GM23248 (cell line): Measurements from ENCODE around the gene TBC1D1. TPM values are rescaled to one million over a fixed set of nuclear protein-coding genes. Genes with fewer than 3 reads are reported as not detected.

Source experiments
- DNase-seq: peaks from one replicate; pipeline ENCODE4 v3.0.0-alpha.2; 2015
- H2AFZ ChIP-seq: fragments of 200-600 bp; sonication (generic); 2 replicates; pipeline ENCODE4 v1.6.1; 2016; ENCODE audit warnings: antibody characterized with exemption
- H3F3A ChIP-seq: fragments of 200-600 bp; sonication (generic); 2 replicates; pipeline ENCODE4 v1.6.1; 2016; ENCODE audit warnings: mild to moderate bottlenecking, antibody characterized with exemption, mixed run types; ENCODE audit not compliant: insufficient read depth
- H3K27ac ChIP-seq: fragments of 200-600 bp; sonication (generic); 2 replicates; pipeline ENCODE4 v1.5.1; 2016; ENCODE audit warnings: mild to moderate bottlenecking
- H3K27me3 ChIP-seq: fragments of 200-600 bp; sonication (generic); replicated peaks from 2 replicates; pipeline ENCODE4 v1.6.1; 2016; ENCODE audit warnings: mild to moderate bottlenecking; ENCODE audit not compliant: insufficient read depth
- H3K36me3 ChIP-seq: fragments of 200-600 bp; sonication (generic); 2 replicates; pipeline ENCODE4 v1.6.1; 2016; ENCODE audit warnings: low read depth, mild to moderate bottlenecking
- H3K4me1 ChIP-seq: fragments of 200-600 bp; sonication (generic); 2 replicates; pipeline ENCODE4 v1.6.1; 2016; ENCODE audit warnings: mild to moderate bottlenecking; ENCODE audit not compliant: insufficient read depth
- H3K4me2 ChIP-seq: fragments of 200-600 bp; sonication (generic); one replicate; pipeline ENCODE4 v1.6.1; 2016; ENCODE audit warnings: mild to moderate bottlenecking; ENCODE audit not compliant: unreplicated experiment
- H3K4me3 ChIP-seq: fragments of 200-600 bp; sonication (generic); 2 replicates; pipeline ENCODE4 v1.5.1; 2016; ENCODE audit warnings: mild to moderate bottlenecking
- H3K79me2 ChIP-seq: fragments of 200-600 bp; sonication (generic); 2 replicates; pipeline ENCODE4 v1.6.1; 2016; ENCODE audit warnings: mild to moderate bottlenecking; ENCODE audit not compliant: insufficient read depth
- H3K9ac ChIP-seq: fragments of 200-600 bp; sonication (generic); 2 replicates; pipeline ENCODE4 v1.6.1; 2016; ENCODE audit warnings: mild to moderate bottlenecking
- H3K9me2 ChIP-seq: fragments of 200-600 bp; sonication (generic); 2 replicates; pipeline ENCODE4 v1.6.1; 2016; ENCODE audit warnings: mixed run types, mild to moderate bottlenecking, moderate library complexity; ENCODE audit not compliant: insufficient read depth
- H3K9me3 ChIP-seq: fragments of 200-600 bp; sonication (generic); one replicate; pipeline ENCODE4 v1.6.1; 2017; ENCODE audit warnings: low read depth
- H4K20me1 ChIP-seq: fragments of 200-600 bp; sonication (generic); 2 replicates; pipeline ENCODE4 v1.6.0; 2016; ENCODE audit not compliant: insufficient read depth
- EZH2 ChIP-seq: fragments of 200-600 bp; sonication (generic); IDR thresholded peaks from 2 replicates; pipeline ENCODE4 v1.6.1; 2018; ENCODE audit warnings: antibody characterized with exemption, mild to moderate bottlenecking; ENCODE audit not compliant: insufficient read depth, poor library complexity, severe bottlenecking
- EZH2phosphoT487 ChIP-seq: fragments of 200-600 bp; sonication (generic); IDR thresholded peaks from 2 replicates; pipeline ENCODE4 v1.6.1; 2018; ENCODE audit warnings: antibody characterized with exemption, moderate library complexity, mild to moderate bottlenecking, low read depth; ENCODE audit not compliant: insufficient read depth
- WGBS, 2 experiments: methylation state at CpG; one replicate each; pipeline ENCODE4 v1.1.6; 2015 to 2017; ENCODE audit warnings: low lambda C conversion rate in 2 of 2, low coverage in 1 of 2; ENCODE audit errors: missing lambda C conversion rate in 2 of 2; 5-methylcytosine and 5-hydroxymethylcytosine counted together
- in situ Hi-C: fragments of 300-500 bp; cut with MboI; formaldehyde crosslinking; loops from 2 replicates; pipeline ENCODE4 v1.15.0; 2020
- polyA plus RNA-seq: library from polyadenylated mRNA; unstranded; fragments of >200 nt; fragmentation: Nextera tagmentation; extraction: Ambion mirVana; gene quantifications from 2 replicates; pipeline ENCODE4 v1.2.1, GENCODE V29; 2016
- total RNA-seq: library from RNA; depleted of rRNA; stranded (reverse); fragments of >200 nt; shearing (Covaris generic); gene quantifications from 2 replicates; pipeline ENCODE4 v1.2.3, GENCODE V29; 2014

Gene TBC1D1
- total and polyA plus RNA-seq, 2 experiments from 2014 or later, result 12.4 to 34.6 TPM

DNA sequence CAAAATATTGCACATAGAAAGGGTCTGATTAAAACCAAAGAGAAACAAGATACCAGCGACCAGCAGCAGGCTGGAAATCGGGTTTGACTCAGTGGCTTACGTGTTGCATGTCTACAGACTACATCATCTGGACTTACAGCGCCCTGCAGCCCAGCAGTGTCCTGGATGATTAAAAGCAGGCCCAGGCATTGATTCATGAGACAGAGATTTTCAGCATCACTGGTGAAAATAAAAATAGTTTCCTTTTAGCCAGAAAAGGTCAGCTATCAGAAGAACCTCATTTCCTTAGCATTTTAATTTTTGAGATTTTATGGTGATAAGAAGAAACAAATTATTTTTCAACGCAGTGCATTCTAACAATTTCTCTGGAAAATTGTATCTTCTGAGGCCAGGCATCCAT lies 259.9 kb downstream of the TBC1D1 start:
- H4K20me1 ChIP-seq, result no peaks in the 10 kb centered on the region
- WGBS, 2 experiments, result 0 to 1% methylated on average over 5 of the region's 5 CpGs
- H3K9me3 ChIP-seq, result no peaks in the 10 kb centered on the region
- H3K27me3 ChIP-seq, result no peaks in the 10 kb centered on the region
- H3K36me3 ChIP-seq, result no peaks in the 10 kb centered on the region
- H3K79me2 ChIP-seq, result no peaks in the 10 kb centered on the region
- H3K4me2 ChIP-seq, result peak overlapping the region; percentile 53
- H3K4me1 ChIP-seq, result peaks cover 44% of the 10 kb centered on the region
- 0 out of 2 replicates have a peak overlapping the region, but pooled peaks have one; percentile 29 for H3K4me3 ChIP-seq
- peaks cover 30% of the 10 kb centered on the region for H3F3A ChIP-seq
- peak overlapping the region; percentile 49 for H3K9ac ChIP-seq
- no peak for TF ChIP-seq EZH2phosphoT487
- TF ChIP-seq EZH2, result no peak
- DNase-seq, result peak; percentile 94
- H3K9me2 ChIP-seq, result no peaks in the 10 kb centered on the region
- no peak overlapping the region for H2AFZ ChIP-seq
- H3K27ac ChIP-seq, result peak overlapping the region; percentile 81
- in situ Hi-C loops, result no loop called here

DNA sequence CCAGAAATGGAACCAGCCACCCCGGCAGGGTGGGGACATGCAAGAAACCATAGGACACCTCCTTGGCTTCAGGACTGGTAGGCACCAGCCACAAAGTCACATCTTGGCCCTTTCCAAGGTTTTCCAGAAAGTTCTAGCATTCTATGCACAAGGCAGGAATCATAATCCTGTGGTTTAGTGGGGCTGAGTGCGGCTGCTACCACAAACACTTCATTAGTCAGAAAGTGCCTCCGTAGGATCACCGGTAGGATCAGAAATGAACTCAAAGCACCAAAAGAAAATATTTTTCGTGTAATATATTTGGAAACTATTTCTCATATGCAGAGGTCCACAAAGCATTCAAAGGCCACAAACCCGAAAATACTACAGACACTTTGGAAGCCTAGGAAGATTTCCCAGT lies 261.0 kb downstream of the TBC1D1 start:
- peak; percentile 41 for DNase-seq
- Histone ChIP-seq H3K9me3 (no peaks in the 10 kb centered on the region), H3K36me3 (no peaks in the 10 kb centered on the region), H3K4me1 (peaks cover 34% of the 10 kb centered on the region), H3K4me2 (no peak overlapping the region), H2AFZ (no peak overlapping the region), H3K4me3 (no peak overlapping the region), H3K9ac (no peak overlapping the region), H3K27me3 (no peaks in the 10 kb centered on the region), H4K20me1 (no peaks in the 10 kb centered on the region), H3K27ac (peak overlapping the region; percentile 81; the same call in 1 of the 2 replicates), H3K79me2 (no peaks in the 10 kb centered on the region), H3F3A (peaks cover 26% of the 10 kb centered on the region), H3K9me2 (no peaks in the 10 kb centered on the region)
- no peak for TF ChIP-seq EZH2phosphoT487
- in situ Hi-C loops, result no loop called here
- WGBS, 2 experiments, result 66 to 69% methylated on average over 6 of the region's 6 CpGs

DNA sequence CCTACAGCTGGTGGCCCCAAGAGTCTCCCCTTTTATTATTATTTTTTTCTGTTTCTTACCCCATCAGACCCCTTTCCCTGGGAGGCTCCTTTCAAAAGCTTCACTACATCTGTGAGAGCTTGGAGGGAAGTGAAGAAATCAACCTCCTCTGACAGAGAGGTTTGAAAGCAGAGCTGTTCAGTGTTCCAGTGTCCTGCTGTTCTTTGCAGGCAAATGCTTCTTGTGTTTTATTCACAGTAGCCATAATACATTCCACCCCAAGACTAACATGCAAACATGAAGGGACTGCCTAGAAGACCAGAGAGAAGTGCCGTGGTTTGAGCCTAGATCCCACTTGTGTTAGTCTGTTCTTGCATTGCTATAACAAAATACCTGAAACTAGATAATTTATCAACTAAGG lies 261.4 kb downstream of the TBC1D1 start:
- Histone ChIP-seq H3K9me3 (no peaks in the 10 kb centered on the region), H2AFZ (no peak overlapping the region), H3K36me3 (no peaks in the 10 kb centered on the region), H3K4me2 (no peak overlapping the region), H3K27me3 (no peaks in the 10 kb centered on the region), H3F3A (peaks cover 26% of the 10 kb centered on the region), H3K27ac (peak overlapping the region; percentile 81; the same call in 1 of the 2 replicates), H3K79me2 (no peaks in the 10 kb centered on the region), H3K4me3 (no peak overlapping the region), H4K20me1 (no peaks in the 10 kb centered on the region), H3K9ac (no peak overlapping the region), H3K9me2 (no peaks in the 10 kb centered on the region), H3K4me1 (peaks cover 34% of the 10 kb centered on the region)
- in situ Hi-C loops, result no loop called here
- no peak for TF ChIP-seq EZH2phosphoT487
- DNase-seq, result no peak
- 76 to 88% methylated on average over 1 of the region's 1 CpG for WGBS, 2 experiments

DNA sequence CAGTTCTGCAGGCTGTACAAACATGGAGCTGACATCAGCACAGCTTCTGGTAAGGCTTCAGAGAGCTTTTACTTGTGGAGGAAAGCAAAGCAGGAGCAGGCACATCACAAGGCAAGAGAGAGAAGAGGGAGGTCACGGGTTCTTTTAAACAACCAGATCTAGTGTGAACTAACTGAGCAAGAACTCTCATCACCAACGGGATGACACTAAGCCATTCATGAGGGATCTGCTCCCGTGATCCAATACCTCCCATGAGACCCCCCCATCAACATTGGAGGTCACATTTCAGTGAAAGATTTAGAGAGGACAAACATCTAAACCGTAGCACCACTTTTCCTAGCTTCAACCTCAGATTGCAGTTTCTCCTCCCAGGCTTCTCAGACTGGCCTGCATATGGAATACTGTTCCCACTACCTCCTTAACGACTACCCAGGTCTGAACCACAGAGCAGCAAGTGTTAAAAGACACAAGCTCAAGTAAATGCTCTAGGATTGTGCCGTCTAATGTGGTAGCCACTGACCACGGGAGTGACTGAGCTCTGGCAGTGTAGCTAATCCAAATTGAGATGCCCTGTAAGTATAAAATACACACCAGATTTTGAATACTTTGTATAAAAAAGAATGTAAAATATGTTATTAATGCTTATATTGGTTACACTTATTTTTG lies 262.0 kb downstream of the TBC1D1 start:
- Histone ChIP-seq H3K9ac (no peak overlapping the region), H3K79me2 (no peaks in the 10 kb centered on the region), H2AFZ (no peak overlapping the region), H3K9me2 (no peaks in the 10 kb centered on the region), H3K27ac (no peak overlapping the region), H3K9me3 (no peaks in the 10 kb centered on the region), H3K27me3 (no peaks in the 10 kb centered on the region), H3F3A (peaks cover 26% of the 10 kb centered on the region), H3K4me2 (no peak overlapping the region), H4K20me1 (no peaks in the 10 kb centered on the region), H3K4me3 (no peak overlapping the region), H3K4me1 (peaks cover 34% of the 10 kb centered on the region), H3K36me3 (no peaks in the 10 kb centered on the region)
- no peak for DNase-seq
- no peak for TF ChIP-seq EZH2phosphoT487
- no peak for TF ChIP-seq EZH2
- WGBS, 2 experiments, result 91 to 92% methylated on average over 7 of the region's 7 CpGs
- in situ Hi-C loops, result no loop called here

DNA sequence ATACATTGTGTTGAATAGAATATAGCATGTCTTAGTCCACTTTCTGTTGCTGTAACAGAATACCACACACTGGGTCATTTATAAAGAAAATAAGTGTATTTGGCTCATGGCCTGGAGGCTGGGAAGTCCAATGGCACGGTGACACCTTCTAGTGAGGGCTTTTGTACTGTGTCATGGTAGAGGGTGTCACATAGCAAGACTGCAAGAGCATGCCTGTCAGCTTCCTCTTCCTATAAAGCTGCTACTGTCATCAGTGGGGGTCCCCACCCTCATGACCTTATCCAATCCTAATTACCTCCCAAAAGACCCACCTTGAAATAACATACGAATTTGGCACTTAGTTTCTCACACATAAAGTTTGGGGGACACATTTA lies 262.5 kb downstream of the TBC1D1 start:
- H3K27me3 ChIP-seq, result no peaks in the 10 kb centered on the region
- peaks cover 34% of the 10 kb centered on the region for H3K4me1 ChIP-seq
- in situ Hi-C loops, result no loop called here
- no peak overlapping the region for H2AFZ ChIP-seq
- TF ChIP-seq EZH2phosphoT487 (no peak), EZH2 (no peak)
- no peak overlapping the region for H3K4me3 ChIP-seq
- no peaks in the 10 kb centered on the region for H3K36me3 ChIP-seq
- no peak overlapping the region for H3K4me2 ChIP-seq
- no peak overlapping the region for H3K9ac ChIP-seq
- no peaks in the 10 kb centered on the region for H3K9me3 ChIP-seq
- H3K27ac ChIP-seq, result no peak overlapping the region
- no peaks in the 10 kb centered on the region for H4K20me1 ChIP-seq
- 66 to 77% methylated on average over 2 of the region's 2 CpGs for WGBS, 2 experiments
- H3K79me2 ChIP-seq, result no peaks in the 10 kb centered on the region
- H3F3A ChIP-seq, result peaks cover 26% of the 10 kb centered on the region
- DNase-seq, result no peak
- H3K9me2 ChIP-seq, result no peaks in the 10 kb centered on the region
